Gastrocnemius medialis (tissue), 4 donors: Measurements from ENCODE around the gene INS.

Experiments used
- CTCF ChIP-seq, 5 experiments: fragments of 450-650 bp in 3 of 5; fragments of 200-600 bp in 2 of 5; sonication (generic) in 2 of 5; IDR thresholded peaks in 4 of 5; conservative IDR thresholded peaks in 1 of 5; 1 replicate in 4 of 5; 2 replicates in 1 of 5; pipeline ENCODE4 v1.5.1; 2016 to 2019; ENCODE audit warnings: antibody characterized with exemption in 5 of 5, mild to moderate bottlenecking in 3 of 5, moderate library complexity in 3 of 5
- POLR2A ChIP-seq, 2 donors: fragments of 450-650 bp; IDR thresholded peaks; one replicate each; pipeline ENCODE4 v1.6.1; 2017; ENCODE audit warnings: antibody characterized with exemption in 2 of 2, mild to moderate bottlenecking in 2 of 2, moderate library complexity in 2 of 2

GRCh38 chr11:2171591-2172003 is 10.6 kb upstream of the INS start, which contains the start of gene TH:
- TF ChIP-seq CTCF (IDR thresholded peaks at IDR 0.05 in 4 of 5, conservative IDR thresholded peaks at IDR 0.05 in 1 of 5) = no peak
- TF ChIP-seq POLR2A (IDR thresholded peaks at IDR 0.05) = no peak
